Dendritic cell treated with granulocyte-macrophage colony-stimulating factor and Interleukin-4, amounts not matched to agents 40 ng/mL and 50 ng/mL, for 4 days (primary cell): ENCODE measurements around the gene CRCP.
"Not testable (repeated sequence)": the region's sequence is repeated elsewhere in the genome, so short reads cannot be mapped to it uniquely, and the experiment has no call there.

Source experiments
- H3K27ac Mint-ChIP-seq: one replicate; pipeline ENCODE4 v1.8.0; 2022; ENCODE audit warnings: mild to moderate bottlenecking, mixed read lengths
- H3K27me3 Mint-ChIP-seq: one replicate; pipeline ENCODE4 v1.8.0; 2022; ENCODE audit warnings: mild to moderate bottlenecking, mixed read lengths
- H3K36me3 Mint-ChIP-seq: one replicate; pipeline ENCODE4 v1.8.0; 2022; ENCODE audit warnings: low read depth, mixed read lengths
- H3K4me1 Mint-ChIP-seq: one replicate; pipeline ENCODE4 v1.8.0; 2022; ENCODE audit warnings: low read depth, mixed read lengths
- H3K4me3 Mint-ChIP-seq: one replicate; pipeline ENCODE4 v1.8.0; 2022; ENCODE audit warnings: mild to moderate bottlenecking, moderate library complexity, mixed read lengths
- H3K9me3 Mint-ChIP-seq: one replicate; pipeline ENCODE4 v1.8.0; 2022; ENCODE audit warnings: mixed read lengths
- intact Hi-C: fragments of 100-400 bp; cut with micrococcal nuclease; formaldehyde crosslinking; loops from one replicate; pipeline ENCODE4 v1.15.0; 2022

CRCP gene

GRCh38 chr7:66153691-66154090 lies 39.0 kb downstream of the CRCP start:
- intact Hi-C loops: no loop called here
- Mint-ChIP-seq H3K36me3 (peaks cover 97% of the 10 kb centered on the region), H3K4me3 (no peak overlapping the region), H3K4me1 (peaks cover 14% of the 10 kb centered on the region), H3K27ac (no peak overlapping the region), H3K9me3 (no peaks in the 10 kb centered on the region), H3K27me3 (no peaks in the 10 kb centered on the region)

DNA sequence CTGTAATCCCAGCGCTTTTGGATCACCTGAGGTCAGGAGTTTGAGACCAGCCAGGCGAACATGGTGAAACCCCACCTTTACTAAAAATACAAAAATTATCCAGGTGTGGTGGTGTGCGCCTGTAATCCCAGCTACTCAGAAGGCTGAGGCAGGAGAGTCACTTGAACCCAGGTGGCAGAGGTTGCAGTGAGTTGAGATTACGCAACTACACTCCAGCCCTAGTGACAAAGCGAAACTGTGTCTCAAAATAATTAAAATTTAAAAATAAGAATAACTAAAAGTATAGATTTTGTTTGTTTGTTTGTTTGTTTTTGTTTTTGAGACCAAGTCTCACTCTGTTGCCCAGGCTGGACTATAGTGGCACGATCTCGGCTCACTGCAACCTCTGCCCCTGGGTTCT lies 41.4 kb downstream of the CRCP start:
- intact Hi-C loops, H3K27me3 Mint-ChIP-seq: not testable (repeated sequence)
- peaks cover 82% of the 10 kb centered on the region for H3K36me3 Mint-ChIP-seq

DNA sequence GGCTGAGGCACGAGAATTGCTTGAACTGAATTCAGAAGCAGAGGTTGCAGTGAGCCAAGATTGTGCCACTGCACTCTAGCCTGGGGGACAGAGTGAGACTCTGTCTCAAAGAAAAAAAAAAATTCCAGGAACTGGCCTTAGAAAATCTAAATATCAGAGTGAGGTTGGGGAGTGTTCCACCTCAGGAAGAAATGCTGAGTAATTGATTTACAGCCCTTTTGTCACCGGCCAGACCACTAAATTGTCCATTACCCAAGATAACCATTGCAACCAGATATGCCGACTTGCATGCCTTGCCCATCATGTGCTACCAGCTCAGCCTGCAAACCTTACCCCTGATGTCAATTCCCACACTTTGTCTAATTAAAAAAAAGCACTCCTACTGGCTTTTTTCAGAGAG lies 42.4 kb downstream of the CRCP start:
- H3K36me3 Mint-ChIP-seq: peaks cover 72% of the 10 kb centered on the region

More for the DNA sequence above, 41.4 kb downstream of the CRCP start:
- H3K27ac Mint-ChIP-seq, H3K4me1 Mint-ChIP-seq, H3K9me3 Mint-ChIP-seq, H3K4me3 Mint-ChIP-seq: not testable (repeated sequence)

GRCh38 chr7:66162622-66163021 lies 48.0 kb downstream of the CRCP start:
- no peaks in the 10 kb centered on the region for H3K4me1 Mint-ChIP-seq
- H3K9me3 Mint-ChIP-seq: no peaks in the 10 kb centered on the region
- H3K27me3 Mint-ChIP-seq: no peaks in the 10 kb centered on the region
- peaks cover 16% of the 10 kb centered on the region for H3K36me3 Mint-ChIP-seq
- H3K27ac Mint-ChIP-seq: no peak overlapping the region
- no peak overlapping the region for H3K4me3 Mint-ChIP-seq
- intact Hi-C loops: no loop called here

More for the DNA sequence above, 42.4 kb downstream of the CRCP start:
- Mint-ChIP-seq H3K9me3 (no peaks in the 10 kb centered on the region), H3K4me3 (no peak overlapping the region), H3K27me3 (no peaks in the 10 kb centered on the region), H3K27ac (no peak overlapping the region), H3K4me1 (no peaks in the 10 kb centered on the region)
- intact Hi-C loops: no loop called here

DNA sequence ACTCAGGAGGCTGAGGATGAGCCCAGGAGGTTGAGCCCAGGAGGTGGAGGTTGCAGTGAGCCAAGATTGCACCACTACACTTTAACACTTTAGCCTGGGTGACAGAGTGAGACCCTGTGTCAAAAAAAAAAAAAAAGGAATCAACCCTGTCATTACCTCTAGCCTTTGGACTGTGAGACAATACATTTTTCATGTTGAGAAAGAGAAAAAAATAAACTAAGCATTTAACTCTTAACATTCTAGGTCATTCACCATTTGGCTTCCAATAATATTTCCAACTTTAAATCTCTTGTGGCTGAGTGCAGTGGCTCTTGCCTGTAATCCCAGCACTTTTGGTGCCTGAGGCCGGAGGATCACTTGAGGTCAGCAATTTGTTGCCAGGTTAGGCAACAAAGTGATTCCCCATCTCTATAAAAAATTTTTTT lies 48.6 kb downstream of the CRCP start:
- intact Hi-C loops: no loop called here
- H3K27me3 Mint-ChIP-seq: no peaks in the 10 kb centered on the region
- H3K4me1 Mint-ChIP-seq: no peaks in the 10 kb centered on the region
- H3K27ac Mint-ChIP-seq: no peak overlapping the region
- H3K9me3 Mint-ChIP-seq: no peaks in the 10 kb centered on the region
- H3K4me3 Mint-ChIP-seq: no peak overlapping the region
- peaks cover 10% of the 10 kb centered on the region for H3K36me3 Mint-ChIP-seq

- Mint-ChIP-seq H3K27ac (no peak overlapping the region), H3K36me3 (no peaks in the 10 kb centered on the region), H3K27me3 (no peaks in the 10 kb centered on the region), H3K9me3 (no peaks in the 10 kb centered on the region), H3K4me1 (no peaks in the 10 kb centered on the region), H3K4me3 (no peak overlapping the region)
- intact Hi-C loops: no loop called here
Observed at GRCh38 chr7:66164356-66164755, 49.7 kb downstream of the CRCP start.

- intact Hi-C loops: no loop called here
- Mint-ChIP-seq H3K9me3 (no peaks in the 10 kb centered on the region), H3K4me1 (no peaks in the 10 kb centered on the region), H3K4me3 (no peak overlapping the region), H3K36me3 (no peaks in the 10 kb centered on the region), H3K27ac (peak overlapping the region; percentile 48), H3K27me3 (no peaks in the 10 kb centered on the region)
Observed at GRCh38 chr7:66167773-66168387, 53.2 kb downstream of the CRCP start.

DNA sequence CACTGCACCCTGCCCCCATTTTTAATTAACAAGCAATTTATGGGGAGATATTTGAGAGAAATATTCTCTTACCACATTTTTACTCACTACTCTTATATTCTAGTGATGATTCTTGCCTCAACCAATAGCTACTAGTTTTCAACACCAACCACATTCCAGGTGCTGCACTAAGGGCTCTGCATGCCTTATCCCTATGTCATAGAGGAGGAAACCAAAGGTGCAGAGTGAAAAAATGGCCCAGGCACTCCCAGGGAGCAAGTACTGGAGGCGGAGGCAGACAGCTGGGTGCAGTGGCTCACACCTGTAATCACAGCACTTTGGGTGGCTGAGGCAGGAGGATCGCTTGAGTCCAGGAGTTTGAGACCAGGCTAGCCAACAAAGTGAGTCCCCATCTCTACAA lies 55.0 kb downstream of the CRCP start:
- no peaks in the 10 kb centered on the region for H3K4me1 Mint-ChIP-seq
- intact Hi-C loops: no loop called here
- H3K9me3 Mint-ChIP-seq: no peaks in the 10 kb centered on the region
- H3K36me3 Mint-ChIP-seq: no peaks in the 10 kb centered on the region
- no peak overlapping the region for H3K27ac Mint-ChIP-seq
- H3K4me3 Mint-ChIP-seq: no peak overlapping the region
- H3K27me3 Mint-ChIP-seq: no peaks in the 10 kb centered on the region

- Mint-ChIP-seq H3K27me3 (no peaks in the 10 kb centered on the region), H3K9me3 (no peaks in the 10 kb centered on the region), H3K4me1 (no peaks in the 10 kb centered on the region), H3K4me3 (no peak overlapping the region), H3K27ac (no peak overlapping the region), H3K36me3 (no peaks in the 10 kb centered on the region)
- intact Hi-C loops: no loop called here
Observed at GRCh38 chr7:66170309-66171231, 55.9 kb downstream of the CRCP start.

DNA sequence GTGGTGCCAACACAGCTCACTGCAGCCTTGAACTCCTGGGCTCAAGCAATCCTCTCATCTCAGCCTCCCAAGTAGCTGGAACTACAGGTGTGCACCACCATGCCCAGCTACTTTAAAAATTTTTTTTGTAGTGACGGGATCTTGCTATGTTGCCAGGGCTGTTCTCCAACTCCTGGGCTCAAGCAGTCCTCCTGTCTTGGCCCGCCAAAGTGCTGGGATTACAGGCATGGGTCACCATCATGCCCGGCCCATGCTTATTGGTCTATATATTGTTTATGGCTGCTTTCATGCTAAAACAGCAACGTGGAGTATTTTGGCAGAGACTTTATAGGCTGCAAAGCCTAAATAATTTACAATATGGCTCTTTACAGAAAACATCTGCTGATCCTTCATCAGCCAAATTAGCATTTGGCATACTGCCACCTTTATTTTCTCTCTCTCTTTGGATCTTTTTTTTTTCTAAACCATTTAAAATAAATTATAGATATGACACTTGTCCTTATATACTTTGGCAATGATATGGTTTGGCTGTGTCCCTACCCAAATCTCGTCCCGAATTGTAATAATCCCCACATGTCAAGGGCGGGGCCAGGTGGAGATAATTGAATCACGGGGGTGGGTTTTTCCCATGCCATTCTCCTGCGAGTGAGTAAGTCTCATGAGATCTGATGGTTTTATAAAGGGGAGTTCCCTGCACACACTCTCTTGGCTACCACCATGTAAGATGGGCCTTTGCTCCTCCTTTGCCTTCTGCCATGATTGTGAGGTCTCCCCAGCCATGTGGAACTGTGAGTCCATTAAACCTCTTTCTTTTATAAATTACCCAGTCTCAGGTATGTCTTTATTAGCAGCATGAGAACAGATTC lies 58.1 kb downstream of the CRCP start:
- not testable (repeated sequence) for H3K27me3 Mint-ChIP-seq, H3K27ac Mint-ChIP-seq, H3K4me3 Mint-ChIP-seq

GRCh38 chr7:66173856-66174255 lies 59.2 kb downstream of the CRCP start:
- intact Hi-C loops: no loop called here
- Mint-ChIP-seq H3K36me3 (no peaks in the 10 kb centered on the region), H3K27ac (no peak overlapping the region), H3K4me1 (no peaks in the 10 kb centered on the region), H3K4me3 (no peak overlapping the region), H3K27me3 (peaks cover 1% of the 10 kb centered on the region), H3K9me3 (no peaks in the 10 kb centered on the region)

More for the DNA sequence above, 58.1 kb downstream of the CRCP start:
- intact Hi-C loops, H3K36me3 Mint-ChIP-seq, H3K9me3 Mint-ChIP-seq, H3K4me1 Mint-ChIP-seq: not testable (repeated sequence)

DNA sequence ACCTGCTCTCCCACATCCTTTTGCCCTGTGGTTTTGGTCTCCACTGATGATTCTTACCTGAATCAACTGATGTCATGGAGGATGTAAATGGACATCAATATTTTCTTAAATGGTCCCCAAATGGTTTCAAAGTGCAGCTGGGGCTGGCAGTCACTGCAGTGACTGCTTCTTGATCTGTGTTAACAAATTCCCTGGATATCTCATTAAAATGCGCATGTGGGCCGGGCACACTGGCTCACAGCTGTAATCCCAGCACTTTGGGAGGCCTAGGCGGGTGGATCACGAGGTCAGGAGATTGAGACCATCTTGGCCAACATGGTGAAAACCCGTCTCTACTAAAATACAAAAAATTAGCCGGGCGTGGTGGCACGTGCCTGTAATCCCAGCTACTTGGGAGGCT lies 60.4 kb downstream of the CRCP start:
- H3K27me3 Mint-ChIP-seq, H3K9me3 Mint-ChIP-seq, H3K27ac Mint-ChIP-seq, H3K36me3 Mint-ChIP-seq, H3K4me3 Mint-ChIP-seq, H3K4me1 Mint-ChIP-seq, intact Hi-C loops: not testable (repeated sequence)

DNA sequence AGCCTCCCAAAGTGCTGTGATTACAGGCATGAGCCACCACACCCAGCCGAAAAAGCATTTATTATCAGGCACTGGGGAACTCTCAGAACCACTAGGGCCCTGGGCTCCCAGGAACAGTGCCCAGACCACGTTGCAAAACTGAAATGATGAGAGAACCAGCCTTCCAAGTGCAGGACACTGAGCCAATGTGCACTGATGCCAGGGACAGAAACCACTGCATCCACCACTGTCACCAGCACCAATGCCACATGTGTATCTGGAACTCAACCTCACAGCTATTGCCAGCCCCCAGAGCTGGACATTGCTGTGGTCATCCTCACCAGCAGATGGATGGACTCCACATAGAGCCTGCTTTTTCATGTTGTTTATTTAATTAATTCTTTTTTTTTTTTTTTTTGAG lies 62.3 kb downstream of the CRCP start:
- H3K27ac Mint-ChIP-seq: no peak overlapping the region
- H3K4me1 Mint-ChIP-seq: no peaks in the 10 kb centered on the region
- no peaks in the 10 kb centered on the region for H3K9me3 Mint-ChIP-seq
- no peaks in the 10 kb centered on the region for H3K36me3 Mint-ChIP-seq
- intact Hi-C loops: no loop called here
- H3K27me3 Mint-ChIP-seq: peaks cover 1% of the 10 kb centered on the region
- H3K4me3 Mint-ChIP-seq: no peak overlapping the region

DNA sequence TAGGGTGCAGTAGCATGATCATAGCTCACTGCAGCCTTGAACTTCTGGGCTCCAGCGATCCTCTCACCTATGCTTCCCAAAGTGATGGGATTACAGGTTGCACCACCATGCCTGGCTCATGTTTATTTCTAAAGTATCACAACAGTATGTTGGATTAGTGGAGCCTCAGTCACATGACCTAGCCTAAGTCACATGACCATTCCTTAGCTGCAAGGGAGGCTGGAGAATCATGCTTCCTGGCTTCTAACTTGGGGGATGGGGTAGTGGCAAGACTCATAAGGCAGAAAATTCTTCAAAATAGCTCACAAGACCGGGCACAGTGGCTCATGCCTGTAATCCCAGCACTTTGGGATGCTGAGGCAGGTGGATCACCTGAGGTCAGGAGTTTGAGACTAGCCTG lies 63.6 kb downstream of the CRCP start:
- Mint-ChIP-seq H3K4me1 (no peaks in the 10 kb centered on the region), H3K4me3 (no peak overlapping the region), H3K36me3 (no peaks in the 10 kb centered on the region), H3K27me3 (peaks cover 1% of the 10 kb centered on the region), H3K27ac (no peak overlapping the region), H3K9me3 (no peaks in the 10 kb centered on the region)
- intact Hi-C loops: no loop called here
